ENCODE results near the gene DRAM1.

GRCh38 chr12:101829639-101830366 lies 47.6 kb upstream of the DRAM1 start:
- TF ChIP-seq POLR2A (IDR thresholded peaks at IDR 0.05) (no peak), POLR2AphosphoS5 (IDR thresholded peaks at IDR 0.05) (no peak), CTCF (IDR thresholded peaks at IDR 0.05) (no peak)
